ENCODE results near the gene THAP4.

Gene THAP4

DNA sequence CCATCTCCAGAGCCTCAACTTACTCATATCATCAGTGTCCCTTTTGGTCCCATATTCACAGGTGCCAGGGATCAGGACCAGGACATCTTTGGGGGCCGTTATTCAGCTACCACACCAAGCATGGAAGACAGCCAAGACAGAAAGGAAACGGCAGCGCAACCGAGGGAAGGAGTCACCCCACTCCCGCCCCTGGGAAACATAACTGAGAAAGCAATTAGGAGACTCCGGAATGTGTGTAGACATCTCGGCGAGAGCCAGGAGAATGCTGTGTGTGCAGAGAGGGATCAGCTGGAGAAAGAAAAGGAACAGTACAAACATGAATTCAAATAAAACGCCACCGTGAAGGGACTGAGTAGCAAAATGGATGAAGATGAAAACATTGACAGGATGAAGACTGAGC lies 91.9 kb downstream of the THAP4 start:
- no peak for DNase-seq

DNA sequence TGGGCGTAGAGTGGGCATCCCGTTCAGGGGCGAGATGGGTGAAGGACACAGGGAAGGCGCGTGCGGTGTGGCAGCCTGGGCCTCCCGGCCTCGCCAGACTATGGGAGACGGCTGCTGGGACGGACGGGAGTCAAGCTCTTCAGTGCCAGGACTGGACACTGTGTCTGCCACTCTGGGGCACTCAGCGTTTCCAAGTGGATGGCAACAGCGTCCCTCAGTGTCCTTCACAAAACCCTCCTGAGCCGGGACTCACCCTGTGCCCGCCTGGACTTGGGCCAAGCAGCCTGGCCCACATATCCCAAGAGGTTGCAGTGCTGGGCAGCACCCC lies 94.7 kb downstream of the THAP4 start:
- DNase-seq = no peak

DNA sequence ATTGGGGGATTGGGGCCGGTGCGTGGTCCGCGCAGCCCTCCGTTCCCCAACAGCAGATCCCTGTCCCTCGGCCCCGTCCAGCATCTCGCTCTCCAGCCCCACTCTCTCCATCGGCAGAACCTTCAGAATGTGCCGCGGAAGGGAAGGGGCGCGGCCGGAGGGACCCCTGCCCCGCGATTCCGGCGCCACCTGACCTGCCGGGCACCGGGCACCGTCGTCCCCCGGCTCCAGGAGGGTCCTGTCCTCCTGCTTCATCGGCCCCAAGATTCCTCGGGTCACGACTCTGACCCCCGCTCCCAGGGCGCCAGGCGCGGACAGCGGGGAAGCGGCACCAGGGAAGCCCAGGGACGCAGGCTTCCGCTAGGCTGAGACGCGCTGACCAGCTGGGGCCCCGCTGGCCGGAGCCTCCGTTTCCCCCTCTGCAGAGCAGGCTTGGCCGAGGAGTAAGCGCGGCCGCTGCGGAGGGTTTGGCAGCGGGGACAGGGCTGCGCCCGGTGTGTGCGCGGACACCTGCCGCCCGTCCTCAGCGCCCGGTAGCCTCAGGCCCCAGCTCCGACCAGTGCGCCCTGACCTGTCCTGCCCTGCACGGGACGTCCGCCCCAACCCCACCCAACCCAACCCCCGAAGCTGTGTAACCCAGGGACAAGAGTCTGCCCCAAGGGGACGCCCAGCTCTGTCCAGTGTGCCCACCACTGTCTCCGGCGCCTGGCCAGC lies 95.2 kb downstream of the THAP4 start:
- DNase-seq = no peak

DNA sequence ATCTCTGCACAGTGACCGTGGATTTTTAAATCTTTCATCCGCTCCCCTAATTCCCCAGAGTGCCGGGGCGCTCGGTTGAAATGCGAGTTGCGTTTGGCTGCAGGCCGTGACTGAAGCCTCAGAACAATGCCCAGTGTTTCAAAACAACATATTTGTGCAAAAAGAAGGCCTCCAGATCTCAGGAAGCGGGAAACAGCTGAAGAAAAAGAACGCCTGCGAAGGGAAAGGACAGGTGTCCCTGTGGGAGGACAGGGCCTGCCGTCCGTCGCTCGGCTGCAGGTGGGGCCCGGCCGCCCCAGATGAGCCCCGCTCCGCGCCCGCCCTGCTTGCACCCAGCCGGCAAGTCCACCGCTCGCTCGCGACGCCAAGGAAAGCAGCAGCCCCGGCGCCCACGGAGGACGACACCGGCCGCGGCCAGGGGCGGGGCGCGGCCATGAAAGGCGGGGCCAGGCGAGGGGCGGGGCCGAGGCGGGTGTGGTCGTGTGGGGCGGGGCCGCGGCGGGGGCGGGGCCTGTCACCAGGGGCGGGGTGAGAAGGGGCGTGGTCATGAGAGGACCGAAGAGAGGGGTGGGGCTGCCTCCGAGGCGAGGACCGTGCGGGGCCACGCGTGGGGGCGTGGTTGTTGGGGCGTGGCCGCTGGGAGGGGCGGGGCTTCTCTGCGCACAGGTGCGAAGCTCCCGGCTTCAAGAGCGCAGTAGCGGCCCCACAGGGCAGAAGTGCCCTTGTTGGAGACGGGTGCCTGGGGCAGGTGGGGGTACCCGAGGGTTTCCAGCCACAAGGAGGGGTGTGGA lies 96.0 kb downstream of the THAP4 start:
- DNase-seq = peak; percentile 17 to 66 (median 54)

DNA sequence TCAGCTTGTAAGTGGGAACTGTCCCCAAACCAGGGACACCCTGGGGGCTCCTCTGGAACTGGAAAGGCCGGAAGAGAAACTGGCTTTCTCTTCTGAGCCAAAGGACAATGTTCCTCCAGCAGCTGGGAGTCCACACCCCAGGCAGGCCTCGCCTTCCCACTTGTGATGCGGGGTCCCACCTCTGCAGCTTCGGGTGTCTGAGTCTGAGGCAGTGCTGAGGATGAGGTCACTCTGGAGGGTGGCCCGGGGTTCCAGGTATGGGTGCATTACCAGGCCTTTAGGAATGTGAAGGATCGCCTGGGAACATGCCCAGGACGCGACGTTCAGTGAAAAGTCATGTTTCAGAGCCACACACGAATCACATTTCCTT lies 96.6 kb downstream of the THAP4 start:
- DNase-seq = no peak

DNA sequence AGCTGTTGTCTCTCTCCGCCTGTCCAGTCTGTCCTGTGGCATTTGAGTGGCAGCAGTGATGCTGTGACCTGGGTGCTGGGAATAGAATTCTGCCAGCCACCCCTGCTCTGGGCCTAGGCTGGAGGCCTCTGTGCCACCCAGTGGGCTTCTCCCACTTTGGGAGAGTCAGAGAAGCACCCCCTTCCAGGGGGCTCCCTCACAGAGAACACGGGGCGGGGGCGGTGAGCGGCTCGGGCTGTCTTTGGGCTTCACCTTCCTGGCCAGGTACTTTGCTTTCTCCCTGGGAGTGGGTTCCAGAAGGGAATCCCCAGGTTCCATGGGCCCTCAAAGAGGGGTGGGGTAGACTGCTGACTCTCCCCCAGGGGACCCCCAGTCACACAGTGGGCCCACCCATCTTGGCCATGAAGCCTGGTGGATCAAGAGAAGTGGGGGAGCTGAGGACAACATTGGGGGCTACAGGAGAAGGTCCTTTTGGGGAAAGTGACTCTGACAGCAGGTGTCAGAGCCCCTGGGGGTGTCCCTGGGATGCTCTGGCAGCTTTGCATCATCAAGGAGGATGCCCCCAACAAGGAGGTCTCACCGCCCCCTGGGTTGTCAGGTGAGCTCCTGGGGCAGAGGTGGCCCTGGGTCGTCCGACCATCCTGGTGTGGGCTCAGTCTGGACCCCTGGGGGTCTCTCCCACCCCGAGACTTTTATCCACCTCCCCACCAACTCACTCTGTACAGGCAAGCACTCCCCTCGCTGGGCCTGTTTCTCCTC lies 97.2 kb downstream of the THAP4 start:
- no peak for DNase-seq

DNA sequence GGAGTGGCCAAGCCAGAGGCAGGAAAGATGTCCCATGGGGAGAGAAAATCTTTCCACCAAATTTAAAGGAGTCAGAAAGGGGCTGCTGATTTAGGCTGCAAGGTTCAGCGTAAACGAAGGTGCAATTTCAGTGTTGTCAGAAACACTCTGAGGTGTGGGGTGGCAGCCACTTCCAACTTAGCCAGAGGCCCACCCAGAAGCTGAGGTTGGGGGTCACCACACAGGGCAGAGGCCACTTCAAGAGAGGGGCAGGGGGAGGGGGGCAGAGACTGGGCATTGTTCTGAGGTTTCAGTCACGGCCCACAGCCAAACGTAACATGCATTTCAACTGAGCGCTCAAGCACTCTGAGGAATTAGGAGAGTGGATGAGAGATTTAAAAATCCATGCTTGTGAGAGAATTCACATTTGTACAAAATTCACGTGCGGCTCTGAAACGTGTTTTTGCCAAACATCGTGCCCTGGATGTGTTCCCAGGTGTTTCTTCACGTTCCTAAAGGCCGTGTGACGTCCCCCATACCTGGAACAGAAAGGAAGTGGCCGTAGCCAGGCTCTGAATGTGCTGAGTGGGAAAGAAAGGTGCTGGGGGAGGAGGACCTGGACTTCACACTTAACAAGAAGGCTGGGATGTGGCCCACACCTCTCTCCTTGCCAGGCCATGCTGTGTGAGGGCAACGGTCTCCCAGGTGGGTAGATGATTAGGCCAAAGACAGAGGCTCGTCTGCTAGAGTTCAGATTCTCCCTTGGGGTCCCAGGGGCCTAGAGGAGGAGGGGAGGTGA lies 97.9 kb downstream of the THAP4 start:
- DNase-seq = no peak

DNA sequence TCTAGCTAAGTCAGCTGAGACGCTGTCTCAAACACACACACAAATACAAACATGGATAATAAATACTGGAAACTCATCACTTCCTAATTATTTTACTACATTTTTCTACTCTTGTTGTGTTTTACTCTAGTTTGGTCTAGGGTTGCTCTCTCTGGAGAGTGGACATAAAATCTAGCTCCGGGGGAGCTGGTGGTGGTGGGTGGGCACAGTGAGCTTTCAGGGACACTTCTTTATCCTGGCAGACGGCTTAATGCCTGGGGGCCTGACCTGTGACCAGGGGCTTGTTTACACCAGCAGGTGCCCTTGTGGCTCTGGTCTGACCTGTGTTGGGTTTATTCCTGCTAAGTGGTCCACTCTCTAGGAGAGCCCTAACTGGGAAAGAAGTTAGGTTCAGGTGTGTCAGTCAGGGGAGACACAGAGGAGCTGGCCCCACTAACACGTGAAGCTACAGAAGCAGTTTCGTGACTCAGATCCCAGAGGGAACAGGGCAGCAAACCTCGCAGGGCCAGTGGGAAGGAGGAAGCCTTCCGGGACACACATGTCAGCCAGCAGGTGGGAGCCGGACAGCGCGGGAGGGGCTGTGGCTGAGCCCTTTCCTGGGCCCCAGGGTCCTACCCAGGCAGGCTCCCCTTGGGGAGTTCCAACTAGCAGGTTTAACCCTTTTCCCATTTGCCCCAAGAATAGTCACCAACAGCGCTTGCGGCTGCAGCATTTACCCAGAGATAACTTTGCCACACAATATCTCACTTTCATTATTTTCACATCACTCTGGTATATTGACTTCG lies 100.9 kb downstream of the THAP4 start:
- DNase-seq = no peak

DNA sequence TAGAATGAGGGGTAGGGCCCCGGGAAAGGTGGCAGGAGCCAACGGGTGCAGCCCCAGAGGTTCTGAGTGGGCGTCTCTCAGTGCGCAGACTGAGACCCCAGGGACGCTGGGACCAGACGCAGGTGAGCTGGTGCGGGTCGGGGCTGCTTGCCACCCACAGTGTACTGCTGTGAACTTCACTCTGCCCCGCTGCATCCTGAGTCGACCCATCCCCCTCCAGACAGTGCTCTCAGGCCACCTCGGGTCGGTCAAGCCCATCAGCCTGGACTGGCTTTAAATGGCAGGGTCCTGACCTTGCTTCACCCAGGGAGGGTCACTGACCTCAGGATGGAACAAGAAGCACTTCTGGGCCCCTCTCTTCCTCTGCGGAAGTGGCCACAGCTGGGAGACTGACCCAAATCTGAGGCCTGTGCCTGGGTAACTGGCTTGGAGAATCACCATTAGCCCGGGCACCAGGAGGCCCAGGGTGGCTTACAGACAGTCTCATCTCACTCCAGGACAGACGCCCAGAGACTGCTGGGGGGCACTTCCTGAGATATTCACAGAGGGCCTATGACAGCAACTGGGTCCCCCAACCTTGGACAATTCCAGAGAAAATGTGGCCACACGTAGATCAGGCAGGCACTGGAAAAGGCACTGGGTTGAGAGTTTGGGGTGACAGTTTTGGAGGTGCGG lies 102.1 kb downstream of the THAP4 start:
- DNase-seq = no peak

Data from stimulated activated naive CD4-positive, alpha-beta T cell (primary cell).